GM21381 (cell line): ENCODE measurements around the gene RXRG.
A peak's percentile ranks its signal among the peaks of the same experiment; 100 is the strongest.

Source experiments
- ATAC-seq: cut with Tn5 transposase; IDR thresholded peaks from one replicate; pipeline ENCODE4 v1.9.1; 2021; ENCODE audit warnings: mild to moderate bottlenecking, moderate library complexity; ENCODE audit not compliant: unreplicated experiment

RXRG gene

GRCh38 chr1:165411396-165411795, 33.5 kb downstream of the RXRG start:
- ATAC-seq, result no peak

GRCh38 chr1:165409657-165410358, 35.1 kb downstream of the RXRG start:
- ATAC-seq, result no peak

- no peak for ATAC-seq
These were observed 36.4 kb downstream of the RXRG start for GRCh38 chr1:165408518-165408917.

- no peak for ATAC-seq
These were observed 37.5 kb downstream of the RXRG start for GRCh38 chr1:165407398-165407797.

- ATAC-seq, result no peak
These were observed 41.0 kb downstream of the RXRG start for GRCh38 chr1:165403835-165404482.

GRCh38 chr1:165402517-165403111, 42.3 kb downstream of the RXRG start:
- ATAC-seq, result no peak

GRCh38 chr1:165397944-165398343, 47.0 kb downstream of the RXRG start:
- ATAC-seq, result no peak

GRCh38 chr1:165395901-165396300, 49.0 kb downstream of the RXRG start:
- no peak for ATAC-seq

GRCh38 chr1:165395478-165395877, 49.4 kb downstream of the RXRG start:
- no peak for ATAC-seq

- ATAC-seq, result peak; percentile 99
These were observed 52.0 kb downstream of the RXRG start for GRCh38 chr1:165392634-165393571.

GRCh38 chr1:165389609-165390008, 55.3 kb downstream of the RXRG start:
- ATAC-seq, result no peak

- no peak for ATAC-seq
These were observed 57.0 kb downstream of the RXRG start for GRCh38 chr1:165387961-165388360.

- ATAC-seq, result no peak
These were observed 57.4 kb downstream of the RXRG start for GRCh38 chr1:165387505-165387904.

GRCh38 chr1:165383599-165384405, 61.1 kb downstream of the RXRG start:
- ATAC-seq, result no peak

- ATAC-seq, result no peak
These were observed 61.9 kb downstream of the RXRG start for GRCh38 chr1:165383067-165383466.

GRCh38 chr1:165381745-165382505, 63.0 kb downstream of the RXRG start:
- ATAC-seq, result no peak

GRCh38 chr1:165376811-165377311, 68.1 kb downstream of the RXRG start:
- no peak for ATAC-seq

GRCh38 chr1:165376041-165376810, 68.7 kb downstream of the RXRG start:
- no peak for ATAC-seq

GRCh38 chr1:165375623-165376022, 69.3 kb downstream of the RXRG start:
- no peak for ATAC-seq
